Keratinocyte (primary cell): ENCODE results near the gene ARHGAP1.

Experiments used
- CTCF ChIP-seq, 3 experiments: IDR thresholded peaks in 1 of 3; conservative IDR thresholded peaks in 1 of 3; optimal IDR thresholded peaks in 1 of 3; 2 replicates in 2 of 3; 3 replicates in 1 of 3; pipeline versions ENCODE3 to v1.5.1; 2011; ENCODE audit warnings: low read length in 3 of 3, mild to moderate bottlenecking in 3 of 3, moderate library complexity in 2 of 3, control low read depth in 1 of 3, inconsistent platforms in 1 of 3; ENCODE audit not compliant: insufficient read depth in 2 of 3; ENCODE audit errors: extremely low read depth in 1 of 3
- EZH2 ChIP-seq: IDR thresholded peaks from one replicate; pipeline ENCODE4 v1.6.1; 2012; ENCODE audit warnings: inconsistent platforms, mild to moderate bottlenecking, low read length, moderate library complexity

- TF ChIP-seq CTCF (optimal IDR thresholded peaks at IDR 0.05 in 1 of 3, IDR thresholded peaks at IDR 0.05 in 1 of 3, conservative IDR thresholded peaks at IDR 0.05 in 1 of 3; ENCODE audit: extremely low read depth in 1 of 3, insufficient read depth in 2 of 3, low read length in 3 of 3) (no peak), EZH2 (no peak)
These were observed 28.0 kb downstream of the ARHGAP1 start for GRCh38 chr11:46672381-46672839.
